Liver (tissue), 9 donors: Measurements from ENCODE around the gene XPR1. TPM values are rescaled to one million over a fixed set of nuclear protein-coding genes. Genes with fewer than 3 reads are reported as not detected.

ENCODE experiments used
- DNase-seq: peaks from one replicate; pipeline ENCODE4 v3.0.0-alpha.2; 2017; ENCODE audit warnings: low spot score
- H3K27ac ChIP-seq, 2 donors: one replicate each; pipeline ENCODE4 v1.7.0; 2013; ENCODE audit warnings: inconsistent platforms in 2 of 2, low read length in 2 of 2, control low read depth in 1 of 2, low read depth in 1 of 2, mild to moderate bottlenecking in 1 of 2
- H3K27me3 ChIP-seq, 4 donors: one replicate each; pipeline versions ENCODE4 v1.6.1 to v1.7.0; 2013; ENCODE audit warnings: low read length in 3 of 4, inconsistent platforms in 1 of 4, mild to moderate bottlenecking in 1 of 4, moderate library complexity in 1 of 4; ENCODE audit not compliant: control insufficient read depth in 4 of 4, insufficient read depth in 4 of 4
- H3K36me3 ChIP-seq, 4 donors: one replicate each; pipeline versions ENCODE4 v1.6.1 to v1.7.0; 2013; ENCODE audit warnings: low read length in 3 of 4, mild to moderate bottlenecking in 3 of 4, low read depth in 1 of 4, moderate library complexity in 1 of 4; ENCODE audit not compliant: control insufficient read depth in 4 of 4, insufficient read depth in 3 of 4
- H3K4me1 ChIP-seq, 4 donors: one replicate each; pipeline versions ENCODE4 v1.6.1 to v1.7.0; 2013; ENCODE audit warnings: low read length in 3 of 4, mild to moderate bottlenecking in 3 of 4, moderate library complexity in 1 of 4; ENCODE audit not compliant: control insufficient read depth in 4 of 4, insufficient read depth in 4 of 4
- H3K4me3 ChIP-seq, 3 donors: one replicate each; pipeline versions ENCODE4 v1.6.1 to v1.7.0; 2013; ENCODE audit warnings: low read length in 3 of 3, control low read depth in 1 of 3, low read depth in 1 of 3, mild to moderate bottlenecking in 1 of 3
- H3K9ac ChIP-seq, 2 donors: one replicate each; pipeline ENCODE4 v1.7.0; 2013; ENCODE audit warnings: low read length in 2 of 2, mild to moderate bottlenecking in 2 of 2, moderate library complexity in 2 of 2, control low read depth in 1 of 2, low read depth in 1 of 2
- H3K9me3 ChIP-seq, 4 donors: one replicate each; pipeline versions ENCODE4 v1.6.1 to v1.7.0; 2013; ENCODE audit warnings: low read length in 3 of 4; ENCODE audit not compliant: control insufficient read depth in 4 of 4
- ATF3 ChIP-seq: IDR thresholded peaks from 2 replicates; pipeline ENCODE4 v1.6.1; 2016; ENCODE audit warnings: antibody characterized with exemption
- CTCF ChIP-seq: fragments of 150-350 bp; IDR thresholded peaks from 2 replicates; pipeline ENCODE4 v1.5.1; 2017; ENCODE audit warnings: improper control_type of control experiment, low read depth, low read length; ENCODE audit not compliant: missing input control
- EGR1 ChIP-seq, 2 donors: IDR thresholded peaks; 2 replicates each; pipeline ENCODE4 v1.6.1; 2016 to 2018; ENCODE audit warnings: antibody characterized with exemption in 2 of 2, low read depth in 2 of 2
- FOXA2 ChIP-seq: IDR thresholded peaks from 2 replicates; pipeline ENCODE4 v1.6.1; 2016; ENCODE audit warnings: antibody characterized with exemption
- GABPA ChIP-seq, 2 donors: IDR thresholded peaks in 1 of 2; conservative IDR thresholded peaks in 1 of 2; 2 replicates each; pipeline ENCODE4 v1.6.1; 2016; ENCODE audit warnings: antibody characterized with exemption in 2 of 2, mild to moderate bottlenecking in 1 of 2, moderate library complexity in 1 of 2
- HNF4A ChIP-seq, 2 donors: conservative IDR thresholded peaks; 2 replicates each; pipeline ENCODE4 v1.6.1; 2016; ENCODE audit warnings: antibody characterized with exemption in 2 of 2, mild to moderate bottlenecking in 2 of 2
- HNF4G ChIP-seq: IDR thresholded peaks from 2 replicates; pipeline ENCODE4 v1.6.1; 2016; ENCODE audit warnings: antibody characterized with exemption
- JUND ChIP-seq, 2 donors: IDR thresholded peaks; 2 replicates each; pipeline ENCODE4 v1.6.1; 2016; ENCODE audit warnings: antibody characterized with exemption in 2 of 2
- MAX ChIP-seq: IDR thresholded peaks from 2 replicates; pipeline ENCODE4 v1.6.1; 2016; ENCODE audit warnings: antibody characterized with exemption
- NR2F2 ChIP-seq: IDR thresholded peaks from 2 replicates; pipeline ENCODE4 v1.6.1; 2016; ENCODE audit warnings: antibody characterized with exemption
- RAD21 ChIP-seq, 2 donors: IDR thresholded peaks; 2 replicates each; pipeline ENCODE4 v1.6.1; 2016; ENCODE audit warnings: antibody characterized with exemption in 2 of 2, mild to moderate bottlenecking in 2 of 2
- REST ChIP-seq: IDR thresholded peaks from 2 replicates; pipeline ENCODE4 v1.6.1; 2016; ENCODE audit warnings: antibody characterized with exemption, mild to moderate bottlenecking
- SP1 ChIP-seq: IDR thresholded peaks from 2 replicates; pipeline ENCODE4 v1.6.1; 2018; ENCODE audit warnings: antibody characterized with exemption, mild to moderate bottlenecking
- TAF1 ChIP-seq: conservative IDR thresholded peaks from 2 replicates; pipeline ENCODE4 v1.6.1; 2016; ENCODE audit warnings: antibody characterized with exemption, mild to moderate bottlenecking
- YY1 ChIP-seq: IDR thresholded peaks from 2 replicates; pipeline ENCODE4 v1.6.1; 2016; ENCODE audit warnings: antibody characterized with exemption, mild to moderate bottlenecking
- WGBS: extraction: QIAGEN DNeasy Blood & Tissue Kit; methylation state at CpG from one replicate; pipeline ENCODE4 v1.1.7; 2013; 5-methylcytosine and 5-hydroxymethylcytosine counted together
- polyA plus RNA-seq, 2 donors: library from polyadenylated mRNA; stranded (reverse) in 1 of 2; unstranded in 1 of 2; fragments of 200-250 nt in 1 of 2; fragments of >200 nt in 1 of 2; fragmentation: Nextera tagmentation in 1 of 2; extraction: Ambion mirVana in 1 of 2; gene quantifications; one replicate each; pipeline versions ENCODE4 v1.2.1 to v1.2.3, GENCODE V29; 2013 to 2015
- total RNA-seq, 2 donors: library from RNA; depleted of rRNA; stranded (reverse); fragments of >200 nt; gene quantifications; one replicate each; pipeline ENCODE4 v1.2.3, GENCODE V29; 2014
- donor health status: healthy.
- donor health status: healthy.
- donor health status: healthy.
- donor health status: healthy.
- donor health status: healthy.

Gene XPR1
- total and polyA plus RNA-seq, 4 donors = 1.8 to 14.3 (median 5.9) TPM

GRCh38 chr1:180633057-180634056 is 1.5 kb downstream of the XPR1 start:
- H3K4me3 ChIP-seq = peak overlapping the region in 1 of 3 donors; percentile 88
- peaks cover 4 to 25% (median 14%) of the 10 kb centered on the region in 4 donors for H3K4me1 ChIP-seq
- peak overlapping the region; percentile 8 to 91 for H3K9ac ChIP-seq
- DNase-seq = no peak
- 73% methylated on average over 3 of the region's 3 CpGs for WGBS
- TF ChIP-seq SP1 = no peak
- TF ChIP-seq YY1 = peak; percentile 5
- no peak overlapping the region for H3K27ac ChIP-seq
- H3K27me3 ChIP-seq = no peaks in the 10 kb centered on the region
- H3K36me3 ChIP-seq = no peaks in the 10 kb centered on the region
- no peaks in the 10 kb centered on the region for H3K9me3 ChIP-seq

GRCh38 chr1:180636138-180636537 is 4.3 kb downstream of the XPR1 start:
- Histone ChIP-seq H3K4me3 (no peak overlapping the region), H3K27ac (no peak overlapping the region), H3K36me3 (no peaks in the 10 kb centered on the region), H3K27me3 (no peaks in the 10 kb centered on the region), H3K4me1 (peaks cover 4 to 22% (median 13%) of the 10 kb centered on the region in 4 donors), H3K9me3 (no peaks in the 10 kb centered on the region), H3K9ac (no peak overlapping the region)
- DNase-seq = no peak
- TF ChIP-seq JUND (IDR thresholded peaks at IDR 0.05) (no peak), RAD21 (IDR thresholded peaks at IDR 0.05) (peak; percentile 31 to 33)
- WGBS = 75% methylated on average over 5 of the region's 5 CpGs

GRCh38 chr1:180639871-180640270 is 8.0 kb downstream of the XPR1 start:
- TF ChIP-seq HNF4G = no peak
- no peak for TF ChIP-seq HNF4A (conservative IDR thresholded peaks at IDR 0.05)
- no peak overlapping the region for H3K27ac ChIP-seq
- H3K9me3 ChIP-seq = no peaks in the 10 kb centered on the region
- H3K4me1 ChIP-seq = peaks cover 0 to 6% (median 3%) of the 10 kb centered on the region in 4 donors
- H3K9ac ChIP-seq = no peak overlapping the region
- H3K4me3 ChIP-seq = no peak overlapping the region
- no peaks in the 10 kb centered on the region for H3K27me3 ChIP-seq
- H3K36me3 ChIP-seq = no peaks in the 10 kb centered on the region
- no peak for DNase-seq

- 95% methylated on average over 3 of the region's 3 CpGs for WGBS
- DNase-seq = no peak
- Histone ChIP-seq H3K9me3 (no peaks in the 10 kb centered on the region), H3K27ac (no peak overlapping the region), H3K4me1 (peaks cover 0 to 6% (median 3%) of the 10 kb centered on the region in 4 donors), H3K27me3 (no peaks in the 10 kb centered on the region), H3K4me3 (no peak overlapping the region), H3K36me3 (no peaks in the 10 kb centered on the region), H3K9ac (no peak overlapping the region)
- TF ChIP-seq CTCF = no peak
- TF ChIP-seq YY1 = no peak
- no peak for TF ChIP-seq TAF1
- TF ChIP-seq RAD21 (IDR thresholded peaks at IDR 0.05) = no peak
- TF ChIP-seq EGR1 (IDR thresholded peaks at IDR 0.05; ENCODE audit: low read depth in 2 of 2) = no peak
- TF ChIP-seq MAX = no peak
- no peak for TF ChIP-seq GABPA (IDR thresholded peaks at IDR 0.05 in 1 of 2, conservative IDR thresholded peaks at IDR 0.05 in 1 of 2)
- no peak for TF ChIP-seq NR2F2
- no peak for TF ChIP-seq JUND (IDR thresholded peaks at IDR 0.05)
- no peak for TF ChIP-seq REST
- no peak for TF ChIP-seq SP1
- no peak for TF ChIP-seq HNF4G
- TF ChIP-seq FOXA2 = no peak
- TF ChIP-seq ATF3 = no peak
Observed at GRCh38 chr1:180640531-180640949, 8.7 kb downstream of the XPR1 start.
